NCI-H2196 treated with DMSO at 0.1 percent for 48 hours (cell line): Measurements from ENCODE around the gene TMEM217.
"Not testable (repeated sequence)": the region's sequence is repeated elsewhere in the genome, so short reads cannot be mapped to it uniquely, and the experiment has no call there.

ENCODE experiments used
- DNase-seq: peaks from one replicate; lab custom pipeline; 2025; ENCODE audit not compliant: unreplicated experiment; lab: John Stamatoyannopoulos, UW

The TMEM217 gene

DNA sequence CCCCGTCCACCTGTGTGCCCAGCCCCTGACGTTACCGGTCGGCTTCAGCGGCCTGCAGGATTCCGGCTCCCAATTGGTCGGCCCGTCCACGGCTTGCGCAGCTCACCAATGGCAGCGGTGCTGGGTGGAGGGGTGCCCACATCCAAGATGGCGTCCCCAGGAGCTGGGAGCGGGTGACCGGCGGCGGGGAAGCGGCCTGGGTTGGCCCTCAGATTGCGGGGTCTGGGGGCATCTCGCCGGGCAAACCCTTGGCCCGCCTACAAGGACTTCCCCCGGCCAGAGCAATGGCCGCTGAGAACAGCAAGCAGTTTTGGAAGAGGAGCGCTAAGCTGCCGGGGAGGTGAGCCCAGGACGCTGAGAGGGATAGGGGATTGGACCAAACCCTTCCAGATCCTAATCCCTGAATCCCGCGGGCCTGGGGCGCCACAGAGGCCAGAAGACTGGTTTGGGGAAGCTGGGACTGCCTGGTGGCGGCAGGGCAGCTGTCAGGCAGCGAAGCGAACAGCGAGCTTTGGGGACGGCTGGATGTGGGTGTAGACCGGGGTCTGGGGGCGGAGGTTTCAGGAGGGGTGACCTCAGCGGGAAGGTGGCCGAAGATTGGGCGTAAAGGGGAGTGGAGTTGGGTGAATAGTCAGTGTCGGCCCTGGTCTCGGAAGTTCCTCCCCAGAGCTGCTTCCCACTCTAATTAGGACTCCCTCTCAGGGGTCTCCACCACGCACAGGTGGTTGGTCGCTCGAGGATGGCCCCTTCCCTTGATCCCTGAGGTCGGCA lies at the start of gene TMEM217, which contains the start of gene TBC1D22B:
Gene TMEM217 (minus strand): TSS at position 511 of the 771 bp plus-strand sequence. CDS start 39,114 bp downstream, outside the sequence.
Gene TBC1D22B (plus strand): TSS at position 139 of the 771 bp plus-strand sequence. CDS start 146 bp downstream, at position 285.
- DNase-seq = peak; percentile 93

DNA sequence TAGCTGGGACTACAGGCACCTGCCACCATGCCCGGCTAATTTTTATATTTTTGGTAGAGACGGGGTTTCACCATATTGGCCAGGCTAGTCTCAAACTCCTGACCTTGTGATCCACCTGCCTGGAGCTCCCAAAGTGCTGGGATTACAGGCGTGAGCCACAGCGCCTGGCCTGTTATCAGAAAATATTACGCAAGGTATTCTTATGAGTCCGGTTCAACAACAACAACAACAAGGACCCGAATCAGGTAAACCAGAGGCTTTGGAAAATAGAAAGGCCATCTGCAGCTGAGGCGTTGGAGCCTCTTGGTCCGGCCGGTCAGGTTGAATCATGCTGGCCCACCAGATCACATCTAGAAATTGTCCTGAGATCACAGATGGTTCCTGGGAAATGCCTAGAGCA lies 49.5 kb upstream of the TMEM217 start:
- DNase-seq = not testable (repeated sequence)

DNA sequence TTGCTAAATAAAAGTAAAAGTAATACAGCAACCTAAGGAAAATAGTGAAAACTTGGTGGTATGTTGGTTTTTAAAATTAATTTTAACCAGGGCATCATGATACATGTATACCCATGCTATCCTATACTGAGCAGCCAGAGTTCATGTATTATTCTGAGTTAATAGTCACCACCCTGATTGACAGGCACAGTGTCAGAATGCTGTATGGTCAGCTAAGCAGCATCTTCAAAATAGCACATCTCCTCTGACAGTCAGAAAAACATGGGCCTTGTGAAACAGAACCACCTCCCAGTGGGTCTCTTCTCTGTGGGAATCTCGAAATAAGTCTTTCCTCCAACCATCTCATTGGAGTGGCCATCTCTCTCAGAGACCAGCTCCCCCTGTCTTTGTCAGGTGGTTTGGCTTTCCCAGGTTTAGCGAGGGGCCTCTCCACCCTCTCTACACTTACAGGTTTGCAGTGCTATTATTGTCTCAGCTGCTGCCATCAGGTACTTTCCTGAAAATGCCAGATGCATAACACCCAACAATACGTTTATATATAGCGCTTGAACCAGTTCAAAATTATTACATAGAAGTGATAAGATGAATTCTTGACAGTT lies 48.8 kb upstream of the TMEM217 start:
- DNase-seq = no peak

DNA sequence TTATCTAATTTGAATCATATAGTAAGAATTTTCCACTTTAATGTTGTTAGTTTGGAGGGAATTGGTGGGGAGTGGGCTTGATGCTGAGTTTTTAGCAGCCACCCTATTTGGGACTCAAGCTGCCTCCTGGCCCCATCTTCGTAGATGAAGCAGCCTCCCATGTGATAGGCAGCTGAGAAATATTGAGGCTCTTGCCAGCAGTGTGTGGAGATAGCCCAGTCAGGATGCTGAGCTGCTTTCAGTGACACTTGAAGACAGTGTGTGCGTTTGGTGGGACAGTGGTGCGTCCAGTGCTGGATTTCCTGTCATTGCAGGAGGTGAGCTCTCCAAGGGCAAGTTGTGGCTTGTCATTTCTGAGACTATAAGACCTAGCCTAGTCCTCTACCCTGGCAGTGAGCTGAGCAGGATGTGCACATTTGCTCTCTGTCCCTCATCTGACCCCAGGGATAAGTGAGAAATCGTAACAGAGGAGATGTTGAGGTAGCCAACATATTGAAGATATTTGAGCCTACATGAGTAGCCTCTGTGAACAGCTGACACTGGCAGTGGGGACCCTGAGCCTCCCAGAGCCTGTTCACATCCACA lies 48.0 kb upstream of the TMEM217 start:
- no peak for DNase-seq

DNA sequence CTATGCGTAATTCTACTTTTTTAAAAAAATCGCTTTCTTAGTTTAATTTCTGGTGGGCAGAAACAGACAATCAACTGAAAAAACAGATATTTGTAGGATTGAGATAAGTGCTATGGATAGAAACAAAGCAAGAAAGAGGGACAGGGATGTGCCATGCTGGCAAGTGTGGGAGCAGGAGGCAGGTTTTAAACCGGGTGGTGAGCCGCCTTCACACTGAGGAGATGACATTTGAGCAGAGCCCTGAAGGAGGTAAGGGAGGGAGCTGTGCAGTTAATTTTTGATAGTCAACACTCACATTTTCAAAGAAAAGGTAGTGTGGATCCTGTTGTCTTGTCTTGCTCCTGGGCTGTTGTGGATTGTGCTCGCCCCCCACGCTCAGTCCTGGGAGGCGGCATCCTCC lies 46.8 kb upstream of the TMEM217 start:
- no peak for DNase-seq

DNA sequence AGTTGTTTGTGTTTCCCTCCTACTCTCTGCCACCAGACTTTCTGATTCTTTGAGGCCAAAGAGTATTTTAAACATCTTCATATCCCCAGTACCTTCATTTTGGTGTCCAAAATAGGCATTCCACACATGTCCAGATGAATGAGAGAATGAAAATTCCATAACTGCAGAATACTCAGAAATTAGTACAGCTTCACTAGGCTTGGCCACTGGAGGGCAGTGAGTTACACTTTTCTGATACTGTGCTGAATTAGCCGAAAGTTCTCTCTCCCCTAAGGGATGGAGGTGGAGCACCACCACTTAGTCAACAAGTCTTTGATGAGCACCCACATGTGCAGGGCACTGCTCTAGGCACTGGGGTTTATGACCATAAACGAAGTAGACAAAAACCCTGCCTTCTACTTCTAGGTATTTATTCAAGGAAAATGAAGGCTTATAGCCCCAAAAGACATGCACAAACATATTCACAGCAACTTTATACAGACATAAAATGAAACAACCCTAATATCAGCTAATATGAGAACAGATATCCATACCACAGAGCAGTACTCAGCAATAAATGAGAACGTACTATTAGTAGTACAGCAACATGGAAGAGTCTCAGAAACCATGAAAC lies 46.1 kb upstream of the TMEM217 start:
- no peak for DNase-seq

DNA sequence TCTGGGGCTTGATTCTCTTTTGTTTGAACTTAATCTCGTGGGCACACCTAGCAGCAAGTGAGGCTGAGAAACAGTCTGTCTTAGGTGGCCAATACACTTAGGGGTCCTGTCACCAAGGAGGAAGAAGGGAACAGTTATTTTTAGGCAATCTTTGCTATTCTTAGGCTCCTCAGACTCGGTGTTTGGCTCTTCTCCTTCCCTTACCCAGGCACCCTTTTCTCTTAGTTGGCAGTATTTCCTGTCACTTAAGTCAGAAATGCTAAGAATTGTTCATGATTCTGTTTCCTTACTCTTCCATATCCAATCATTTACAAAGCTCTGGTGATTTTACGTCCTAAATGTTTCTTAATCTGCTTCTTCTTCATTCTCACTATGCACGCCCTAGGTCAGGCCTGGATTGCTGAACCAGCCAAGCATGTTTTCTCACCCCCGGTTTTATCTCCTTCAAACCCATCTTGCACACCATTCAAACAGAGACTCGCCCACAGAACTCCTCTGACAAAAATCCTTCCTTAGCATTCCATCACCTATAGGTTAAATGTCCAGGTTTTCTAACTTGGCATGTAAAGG lies 45.2 kb upstream of the TMEM217 start:
- no peak for DNase-seq

DNA sequence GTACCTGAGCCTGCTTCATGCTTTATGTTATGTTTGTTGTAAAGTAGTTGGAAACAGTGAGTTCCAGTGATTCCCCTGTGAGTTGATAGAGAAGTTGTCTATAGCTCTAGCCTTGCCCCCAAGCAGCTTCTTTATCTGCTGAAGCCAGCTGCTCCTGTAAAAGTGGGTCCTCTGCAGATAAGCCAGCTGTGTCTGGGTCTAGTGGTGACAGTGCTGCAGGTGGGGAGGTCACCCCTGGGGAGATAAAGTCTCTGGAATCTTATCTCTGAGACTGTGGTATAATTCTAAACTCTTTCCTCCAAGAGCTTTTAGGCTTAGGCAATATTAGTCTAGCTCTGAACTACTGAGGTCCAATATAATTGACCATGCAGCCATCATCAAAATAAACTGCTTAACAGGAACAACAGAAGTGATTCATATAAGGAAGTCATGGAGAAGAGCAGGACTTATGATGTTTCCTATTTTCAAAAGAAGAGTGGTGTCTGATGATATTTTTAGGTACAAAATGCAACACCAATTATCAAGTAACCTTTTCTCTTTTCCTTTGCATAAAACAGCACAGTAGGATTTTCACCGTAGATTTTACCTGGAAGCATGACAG lies 44.2 kb upstream of the TMEM217 start:
- no peak for DNase-seq

DNA sequence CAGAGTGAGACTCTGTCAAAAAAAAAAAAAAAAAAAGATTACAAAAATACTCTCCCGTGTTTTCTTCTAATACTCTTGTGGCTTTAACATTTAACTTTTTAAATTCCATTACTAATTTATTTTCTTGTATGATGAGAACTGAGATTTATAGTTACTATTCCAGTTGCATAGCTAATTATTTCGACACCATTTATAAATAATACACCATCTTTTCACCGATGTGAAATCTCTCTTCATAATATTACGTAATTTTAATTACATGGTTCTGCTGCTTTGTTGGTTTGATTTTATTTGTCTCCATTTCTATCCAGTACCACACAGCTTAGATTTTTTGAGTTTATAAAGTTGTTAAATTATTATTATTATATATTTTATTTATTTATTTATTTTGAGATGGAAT lies 42.0 kb upstream of the TMEM217 start:
- DNase-seq = no peak

DNA sequence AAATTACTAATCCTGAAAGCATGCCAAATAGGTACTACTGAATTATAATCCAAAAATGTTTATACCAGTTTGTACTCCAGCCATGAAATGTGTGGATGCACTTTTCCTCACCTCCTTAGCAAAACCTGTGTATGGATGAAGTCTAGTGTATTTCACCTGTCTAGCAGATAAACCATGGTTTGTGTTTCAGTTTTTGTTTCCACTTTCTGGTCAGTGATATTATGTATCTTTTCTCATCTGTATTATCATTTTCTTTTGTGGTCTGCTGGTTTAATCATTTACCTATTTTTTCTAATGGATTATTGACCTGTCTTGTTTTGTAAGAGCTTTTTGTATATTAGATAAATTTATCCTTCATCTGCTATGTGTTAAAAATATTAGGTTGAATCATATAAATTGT lies 41.0 kb upstream of the TMEM217 start:
- DNase-seq = no peak

DNA sequence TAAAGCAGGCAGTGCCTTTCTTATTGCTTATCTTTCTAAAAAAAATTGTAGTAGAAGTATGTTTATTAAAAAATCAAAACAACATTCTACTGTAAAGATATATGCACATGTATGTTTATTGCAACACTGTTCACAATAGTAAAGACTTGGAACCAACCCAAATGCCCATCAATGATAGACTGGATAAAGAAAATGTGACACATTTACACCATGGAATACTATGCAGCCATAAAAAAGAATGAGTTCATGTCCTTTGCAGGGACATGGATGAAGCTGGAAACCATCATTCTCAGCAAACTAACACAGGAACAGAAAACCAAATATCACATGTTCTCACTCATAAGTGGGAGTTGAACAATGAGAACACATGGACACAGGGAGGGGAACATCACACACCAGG lies 39.7 kb upstream of the TMEM217 start:
- DNase-seq = not testable (repeated sequence)

DNA sequence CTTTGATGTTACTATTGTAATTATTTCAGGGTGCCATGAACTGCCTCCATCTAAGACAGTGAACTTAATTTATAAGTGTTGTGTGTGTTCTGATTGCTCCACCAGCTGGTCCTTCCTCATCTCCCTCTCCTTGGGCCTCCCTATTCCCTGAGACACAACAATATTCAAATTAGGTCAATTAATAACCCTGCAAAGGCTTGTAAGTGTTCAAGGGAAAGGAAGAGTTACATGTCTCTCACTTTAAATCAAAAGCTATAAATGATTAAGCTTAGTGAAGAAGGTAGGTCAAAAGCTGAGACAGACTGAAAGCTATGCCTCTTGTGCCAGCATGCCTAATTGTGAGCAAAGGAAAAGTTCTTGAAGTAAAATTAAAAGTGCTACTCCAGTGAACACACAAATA lies 35.5 kb upstream of the TMEM217 start:
- DNase-seq = no peak

DNA sequence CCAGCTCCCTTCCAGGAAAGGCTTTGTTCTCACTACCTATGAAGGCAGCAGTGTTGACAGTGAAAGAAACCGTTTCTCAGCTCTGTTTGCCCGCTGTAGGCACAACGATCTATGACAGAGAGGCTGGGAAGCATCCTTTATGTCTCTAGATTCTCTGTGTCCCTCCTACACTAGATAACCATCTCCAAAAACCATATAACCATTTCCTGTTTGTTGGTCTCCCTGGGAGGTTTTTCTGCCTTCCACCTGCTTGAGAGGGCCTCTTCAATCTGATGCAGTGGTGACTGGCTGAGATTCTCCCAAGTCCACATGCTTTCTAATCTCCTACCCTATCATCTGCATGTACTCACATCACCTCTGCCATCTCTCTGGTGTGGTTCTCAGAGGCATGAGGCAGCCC lies 32.0 kb upstream of the TMEM217 start:
- DNase-seq = no peak

DNA sequence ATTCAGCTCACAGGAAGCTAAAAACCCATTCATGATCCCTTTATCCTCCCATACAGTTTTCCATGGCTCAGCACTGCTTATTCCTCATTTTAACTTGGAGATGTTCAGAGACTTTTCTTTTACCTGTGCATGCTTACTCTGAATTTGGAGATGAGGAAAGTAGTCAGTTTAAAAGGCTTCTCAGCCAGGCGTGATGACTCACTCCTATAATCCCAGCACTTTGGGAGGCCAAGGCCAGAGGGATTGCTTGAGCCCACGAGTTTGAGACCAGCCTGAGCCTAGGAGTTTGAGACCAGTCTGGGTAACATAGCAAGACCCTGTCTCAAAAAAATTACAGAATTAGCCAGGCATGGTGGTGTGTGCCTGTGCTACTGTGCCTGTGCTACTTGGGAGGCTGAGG lies 30.3 kb upstream of the TMEM217 start:
- no peak for DNase-seq

DNA sequence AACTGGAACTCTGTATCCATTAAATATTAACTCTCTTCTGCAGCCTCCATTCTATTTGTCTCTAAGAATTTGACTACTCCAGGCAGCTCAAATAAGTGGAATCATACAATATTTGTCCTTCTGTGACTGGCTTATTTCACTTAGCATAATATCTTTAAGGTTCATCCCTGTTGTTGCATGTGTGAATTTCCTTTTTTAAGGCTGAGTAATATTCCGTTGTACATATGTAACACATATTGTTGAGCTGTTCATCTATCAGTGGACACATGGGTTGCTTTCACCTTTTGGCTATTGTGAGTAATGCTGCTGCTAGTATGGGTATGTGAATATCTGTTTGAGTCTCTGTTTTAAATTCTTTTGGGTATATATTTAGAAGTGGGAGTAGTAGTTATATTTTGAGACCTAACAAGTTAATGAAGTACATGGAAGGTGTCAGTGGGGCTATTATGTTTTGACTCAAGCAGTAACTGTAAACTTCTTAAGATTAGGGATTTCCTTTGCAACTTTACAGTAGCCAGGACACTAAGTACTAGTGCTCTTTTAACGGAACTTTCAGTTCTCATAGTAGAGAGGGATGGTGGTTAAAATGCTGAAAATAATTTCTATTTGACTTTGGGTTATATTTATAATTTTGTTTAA lies 29.7 kb upstream of the TMEM217 start:
- DNase-seq = no peak

DNA sequence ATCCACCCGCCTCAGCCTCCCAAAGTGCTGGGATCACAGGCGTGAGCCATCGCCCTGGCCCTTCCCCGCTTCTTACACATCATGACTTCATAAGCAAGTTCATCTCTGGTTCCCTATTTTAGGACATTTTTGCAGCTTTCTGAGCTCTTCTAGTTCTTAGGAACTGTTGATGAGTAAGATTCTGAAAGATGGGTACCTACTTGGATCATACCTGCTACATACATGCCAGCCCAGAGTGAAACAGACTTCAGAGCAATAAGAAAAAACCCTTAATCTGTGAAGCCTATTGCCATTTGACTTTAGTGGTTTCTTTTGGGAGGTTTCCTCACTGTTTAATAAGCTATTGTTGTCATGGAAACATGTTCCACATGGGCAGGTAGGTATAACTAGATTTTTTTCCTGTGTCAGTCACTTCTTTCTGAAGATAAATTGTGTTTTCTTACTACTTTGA lies 27.9 kb upstream of the TMEM217 start:
- no peak for DNase-seq

DNA sequence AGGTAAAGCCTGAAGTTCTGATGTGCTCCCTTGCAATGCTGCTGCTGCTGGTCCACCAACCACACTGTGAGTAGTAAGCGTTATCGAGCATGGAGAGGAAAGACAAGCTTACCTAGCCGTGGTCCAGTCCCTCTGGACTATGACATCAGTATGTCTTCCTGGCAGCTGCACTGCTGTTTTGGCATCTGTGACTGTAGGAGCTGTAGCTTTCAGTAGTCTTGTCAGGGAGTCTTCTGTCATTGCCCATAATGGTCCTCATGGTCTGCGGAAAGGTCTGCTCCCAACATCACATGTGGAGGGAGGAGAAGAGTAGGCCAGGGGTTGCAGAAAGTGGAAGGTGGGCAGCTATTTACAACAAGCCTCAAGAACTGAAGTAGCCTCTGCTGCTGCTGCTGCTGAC lies 26.8 kb upstream of the TMEM217 start:
- DNase-seq = no peak

DNA sequence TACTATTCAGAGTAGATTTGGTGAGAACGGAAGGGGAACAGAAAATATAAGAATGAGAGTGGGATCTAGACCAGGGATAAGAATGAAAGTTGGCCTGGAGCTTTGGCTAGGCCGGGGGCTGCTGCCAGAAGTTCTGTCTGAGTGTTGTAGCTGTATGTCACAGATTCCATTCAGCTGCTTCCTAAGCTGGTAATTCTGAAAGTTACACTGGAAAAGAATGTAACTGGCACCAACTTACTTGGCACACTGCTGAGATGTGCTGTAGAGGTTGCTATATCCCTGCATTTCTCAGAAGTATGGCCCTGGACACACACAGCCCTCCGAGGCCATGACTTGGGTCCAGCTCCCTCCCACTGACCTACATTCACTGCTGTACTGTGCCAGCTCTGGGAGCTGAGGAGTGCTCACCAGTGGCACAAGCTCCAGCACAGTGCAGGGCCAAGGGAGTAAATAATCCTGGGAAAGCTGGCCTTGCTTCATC lies 25.8 kb upstream of the TMEM217 start:
- no peak for DNase-seq

DNA sequence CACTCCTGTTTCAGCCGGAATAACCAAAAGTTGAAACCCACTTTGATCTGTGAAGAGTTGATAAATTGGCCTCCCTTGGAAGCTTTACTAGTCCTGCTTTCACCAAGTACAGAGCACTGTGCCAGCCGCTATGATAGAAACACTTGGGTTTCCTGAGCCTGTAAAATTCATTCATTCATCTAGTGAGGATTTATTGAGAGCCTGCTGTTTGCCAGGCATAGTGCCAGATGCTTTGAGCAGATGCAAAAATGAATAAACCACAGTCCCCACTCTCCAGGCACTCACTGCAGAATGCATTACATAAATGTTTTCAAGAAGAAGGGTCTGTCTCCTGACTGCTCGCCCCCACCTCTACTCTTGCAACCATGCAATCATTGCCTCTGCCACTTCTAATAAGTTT lies 25.3 kb upstream of the TMEM217 start:
- DNase-seq = no peak

DNA sequence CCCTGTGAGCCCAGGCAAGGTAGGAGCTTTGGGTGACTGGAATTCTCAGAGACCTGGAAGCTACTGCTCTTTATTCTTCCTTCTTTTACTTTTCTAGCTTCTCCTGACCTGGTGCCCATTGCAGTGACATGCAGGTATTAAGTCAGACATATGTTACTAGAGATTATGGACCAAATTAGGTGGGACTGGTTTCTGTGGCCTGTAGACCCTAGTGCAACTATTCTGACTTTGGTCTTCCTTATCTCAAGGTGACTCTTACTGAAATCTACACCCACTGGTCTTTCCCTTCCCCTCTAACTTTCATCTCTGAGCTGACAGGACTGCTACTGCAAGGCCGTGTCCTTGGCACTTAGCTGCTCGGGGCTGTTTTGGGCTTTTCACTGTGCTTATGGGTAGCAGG lies 24.4 kb upstream of the TMEM217 start:
- DNase-seq = no peak
